Posterior cingulate gyrus (tissue), 11 donors: ENCODE results near the gene VPS51.

Source experiments
- DNase-seq, 10 donors: peaks; one replicate each; pipeline versions ENCODE4 v3.0.0 to v3.0.0-alpha.2; 2020 to 2021; ENCODE audit warnings: mixed read lengths in 3 of 10
- intact Hi-C: fragments of 100-400 bp; cut with DNase I; formaldehyde crosslinking; loops from one replicate; pipeline ENCODE4 v1.15.1; 2023

The VPS51 gene

GRCh38 chr11:65071907-65072630 is 23.9 kb upstream of the VPS51 start:
- intact Hi-C loops, result no loop called here
- DNase-seq, result peak in 1 of 10 donors; percentile 70

- intact Hi-C loops, result no loop called here
- no peak for DNase-seq
Measured at GRCh38 chr11:65072631-65072966, 23.4 kb upstream of the VPS51 start.

GRCh38 chr11:65077451-65077850 is 18.6 kb upstream of the VPS51 start:
- peak in 1 of 10 donors; percentile 66 for DNase-seq
- intact Hi-C loops, result no loop called here

GRCh38 chr11:65078151-65078550 is 17.9 kb upstream of the VPS51 start:
- peak in 1 of 10 donors; percentile 74 for DNase-seq
- intact Hi-C loops, result no loop called here

GRCh38 chr11:65078786-65079342 is 17.1 kb upstream of the VPS51 start:
- intact Hi-C loops, result no loop called here
- peak in 1 of 10 donors; percentile 72 for DNase-seq

GRCh38 chr11:65083134-65083833 is 12.7 kb upstream of the VPS51 start:
- peak in 1 of 10 donors; percentile 26 for DNase-seq
- intact Hi-C loops, result loop anchor here (5.0 to 10.0 kb wide), 3 partner anchors 39 to 158 kb away; partner anchors contain the start of genes FAU, MRPL49, PPP2R5B and SNX15

- peak; percentile 95 to 100 (median 98) for DNase-seq
- intact Hi-C loops, result loop anchor here (1.0 to 10.0 kb wide), 5 partner anchors 38 to 159 kb away; partner anchors contain the start of genes ARL2, FAU, MRPL49 and PPP2R5B
Measured at GRCh38 chr11:65083834-65084597, 12.0 kb upstream of the VPS51 start, which contains the start of the genes CDCA5 and ZFPL1. Gene CDCA5, minus strand, starts transcription at chr11:65084040. Its CDS starts 62 bp downstream, at chr11:65083978. Gene ZFPL1, plus strand, starts transcription at chr11:65084222. Its CDS starts 477 bp downstream, at chr11:65084699.

GRCh38 chr11:65084598-65085375 is 11.2 kb upstream of the VPS51 start:
- intact Hi-C loops, result loop anchor here (1.0 to 10.0 kb wide), 5 partner anchors 38 to 160 kb away; partner anchors contain the start of genes ARL2, FAU, MRPL49 and PPP2R5B

GRCh38 chr11:65085446-65085845 is 10.6 kb upstream of the VPS51 start:
- intact Hi-C loops, result loop anchor here (10.0 kb wide), 1 partner anchor 161 kb away; the partner anchor contains the start of gene PPP2R5B

More at GRCh38 chr11:65084598-65085375, 11.2 kb upstream of the VPS51 start:
- DNase-seq, result peak in 1 of 10 donors; percentile 59

GRCh38 chr11:65086809-65087208 is 9.2 kb upstream of the VPS51 start:
- peak in 1 of 10 donors; percentile 48 for DNase-seq
- intact Hi-C loops, result loop anchor here (10.0 kb wide), 1 partner anchor 162 kb away; the partner anchor contains the start of gene PPP2R5B

More at GRCh38 chr11:65085446-65085845, 10.6 kb upstream of the VPS51 start:
- DNase-seq, result peak in 1 of 10 donors; percentile 13

GRCh38 chr11:65087216-65087615 is 8.8 kb upstream of the VPS51 start:
- intact Hi-C loops, result loop anchor here (10.0 kb wide), 1 partner anchor 162 kb away; the partner anchor contains the start of gene PPP2R5B
- DNase-seq, result peak in 2 of 10 donors; percentile 59 to 74

- intact Hi-C loops, result loop anchor here (10.0 kb wide), 1 partner anchor 163 kb away; the partner anchor contains the start of gene PPP2R5B
Measured at GRCh38 chr11:65087827-65088226, 8.2 kb upstream of the VPS51 start.

GRCh38 chr11:65089621-65090020 is 6.4 kb upstream of the VPS51 start:
- peak in 1 of 10 donors; percentile 45 for DNase-seq
- intact Hi-C loops, result loop anchor here (10.0 kb wide), 1 partner anchor 165 kb away; the partner anchor contains the start of gene PPP2R5B

More at GRCh38 chr11:65087827-65088226, 8.2 kb upstream of the VPS51 start:
- DNase-seq, result peak in 2 of 10 donors; percentile 50 to 81

GRCh38 chr11:65090628-65091027 is 5.4 kb upstream of the VPS51 start:
- DNase-seq, result peak in 5 of 10 donors; percentile 10 to 89 (median 49)
- intact Hi-C loops, result no loop called here

- DNase-seq, result peak in 2 of 10 donors; percentile 36 to 57
- intact Hi-C loops, result loop anchor here (5.0 kb wide), 1 partner anchor 68 kb away; the partner anchor contains the start of gene SNX15
Measured at GRCh38 chr11:65095427-65095826, 587 bp upstream of the VPS51 start.

GRCh38 chr11:65096926-65097325 is 912 bp downstream of the VPS51 start:
- intact Hi-C loops, result loop anchor here (5.0 kb wide), 1 partner anchor 70 kb away; the partner anchor contains the start of gene SNX15
- peak in 1 of 10 donors; percentile 44 for DNase-seq

- peak in 1 of 10 donors; percentile 37 for DNase-seq
- intact Hi-C loops, result no loop called here
Measured at GRCh38 chr11:65100674-65101350, 4.8 kb downstream of the VPS51 start.
